Inferior parietal cortex (tissue), 1 donor: Measurements from ENCODE around the gene CDYL2.

Source experiments
- DNase-seq: peaks from one replicate; pipeline ENCODE4 v3.0.0-alpha.2; 2016; ENCODE audit errors: extremely low spot score

The CDYL2 gene

DNA sequence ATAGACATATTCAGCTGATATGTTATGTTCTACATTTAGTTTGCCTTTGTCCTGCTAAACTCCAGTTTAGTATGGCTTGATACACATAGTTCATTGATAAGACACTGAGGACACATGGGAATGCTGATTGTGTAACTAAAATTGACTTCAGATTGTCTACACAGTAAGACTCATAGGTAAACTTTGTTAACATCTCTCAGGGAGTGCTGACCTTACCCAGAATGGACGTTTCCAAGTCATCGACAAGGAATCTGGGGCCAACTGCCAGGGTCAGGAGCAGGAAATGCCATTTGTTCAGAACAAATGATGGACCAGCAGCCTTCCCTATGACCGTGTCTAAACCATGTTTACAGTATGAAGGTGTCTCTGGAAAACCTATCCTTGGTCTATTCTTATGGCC lies 204.9 kb downstream of the CDYL2 start:
- DNase-seq: no peak

DNA sequence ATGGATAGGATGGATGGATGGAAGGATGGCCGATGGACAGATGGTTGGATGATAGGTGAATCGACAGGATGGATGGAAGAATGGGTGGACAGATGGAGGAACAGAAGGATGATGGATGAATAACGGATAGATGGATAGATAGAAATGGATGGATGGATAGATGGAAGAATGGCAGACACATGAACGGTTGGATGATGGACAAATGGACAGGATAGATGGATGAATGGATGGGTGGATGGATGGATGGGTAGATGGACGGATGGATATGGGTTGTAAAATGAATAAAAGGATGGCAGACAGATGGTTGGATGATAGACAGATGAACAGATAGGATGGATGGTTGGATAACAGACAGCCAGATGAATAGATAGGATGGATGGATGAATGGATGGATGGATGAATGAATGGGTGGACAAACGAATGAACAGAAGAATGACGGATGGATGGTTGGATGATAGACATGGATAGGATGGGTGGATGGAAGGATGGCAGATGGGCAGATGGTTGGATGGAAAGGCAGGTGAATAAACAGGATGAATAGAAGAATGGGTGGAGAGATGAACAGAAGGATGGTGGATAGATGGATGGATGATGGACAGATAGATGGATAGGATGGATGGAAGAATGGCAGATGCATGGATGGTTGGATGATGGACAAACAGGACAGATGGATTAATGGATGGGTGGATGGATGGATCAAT lies 207.7 kb downstream of the CDYL2 start:
- no peak for DNase-seq

DNA sequence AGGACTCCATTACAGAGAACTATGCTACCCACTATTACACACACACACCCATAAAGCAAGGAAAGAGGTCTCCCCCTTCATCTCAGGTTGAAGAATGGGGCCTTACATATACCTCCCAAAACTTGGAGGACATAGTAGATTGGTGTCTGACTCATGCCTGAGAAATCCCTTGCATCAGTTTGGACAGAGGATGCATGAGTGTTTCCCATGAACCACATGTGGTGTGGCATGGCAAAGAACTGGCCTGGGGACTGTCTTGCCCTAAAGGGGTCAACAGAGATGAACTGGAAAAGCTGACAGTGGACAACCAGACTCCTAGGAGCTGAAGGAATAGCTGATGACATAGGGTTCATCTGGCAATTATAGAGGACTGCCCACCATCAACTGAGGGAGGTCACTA lies 209.6 kb downstream of the CDYL2 start:
- no peak for DNase-seq

DNA sequence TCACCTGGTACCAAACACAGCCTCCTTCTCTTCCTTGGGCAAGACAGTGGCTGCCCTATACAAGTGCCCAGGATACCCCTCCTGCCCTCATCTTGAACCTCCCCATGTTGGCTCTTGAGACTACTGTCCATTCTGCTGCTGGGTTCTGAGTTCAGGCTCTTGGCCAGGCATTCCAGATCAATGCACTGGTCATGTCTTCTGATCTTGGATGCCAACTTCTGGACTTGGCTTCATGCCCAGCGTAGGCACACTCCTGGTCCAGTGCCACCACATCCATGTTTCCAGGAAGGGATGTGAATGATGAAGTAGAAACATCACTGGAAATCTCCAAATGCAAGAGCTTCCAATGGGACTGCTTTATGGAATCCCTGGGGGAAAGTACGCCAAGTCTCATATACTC lies 212.1 kb downstream of the CDYL2 start:
- no peak for DNase-seq

DNA sequence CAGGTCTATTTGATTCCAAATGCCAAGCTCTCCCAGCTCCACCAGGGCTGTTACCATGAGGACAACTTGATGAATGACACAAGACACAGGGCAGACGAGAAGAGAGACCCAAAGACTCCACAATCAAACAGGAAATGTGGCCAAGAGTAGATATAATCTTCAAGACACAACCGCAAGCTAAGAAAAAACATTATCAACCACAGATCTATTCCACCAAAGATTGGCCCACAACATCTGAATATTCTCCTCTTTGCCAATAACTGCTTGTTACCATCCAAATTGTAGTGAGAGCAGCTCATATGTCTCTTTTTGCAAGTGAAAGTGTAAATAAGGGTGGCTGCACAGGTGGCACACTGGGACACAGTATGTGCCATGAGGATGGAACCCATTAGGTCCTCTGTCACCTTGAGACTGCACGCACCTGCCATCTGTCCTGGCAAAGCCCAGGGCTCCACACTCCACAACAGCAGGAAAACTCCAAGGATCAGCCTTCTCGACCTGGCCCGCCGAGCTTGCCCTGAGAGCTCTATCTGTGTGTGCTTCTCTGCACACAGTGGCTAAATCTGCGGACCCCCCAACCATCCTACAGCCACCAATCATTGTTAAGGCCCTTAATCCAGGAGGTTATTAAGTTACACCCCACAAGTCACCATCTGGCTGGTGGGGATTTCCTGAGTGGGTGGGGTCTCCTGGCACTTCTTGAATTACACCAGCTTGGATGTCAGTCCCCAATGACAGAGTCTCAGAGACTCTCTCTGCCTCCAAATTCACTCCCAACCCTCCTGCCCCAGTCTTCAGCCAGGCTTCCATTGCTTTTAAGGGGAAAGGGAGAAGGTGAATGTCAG lies 213.1 kb downstream of the CDYL2 start:
- DNase-seq: no peak

DNA sequence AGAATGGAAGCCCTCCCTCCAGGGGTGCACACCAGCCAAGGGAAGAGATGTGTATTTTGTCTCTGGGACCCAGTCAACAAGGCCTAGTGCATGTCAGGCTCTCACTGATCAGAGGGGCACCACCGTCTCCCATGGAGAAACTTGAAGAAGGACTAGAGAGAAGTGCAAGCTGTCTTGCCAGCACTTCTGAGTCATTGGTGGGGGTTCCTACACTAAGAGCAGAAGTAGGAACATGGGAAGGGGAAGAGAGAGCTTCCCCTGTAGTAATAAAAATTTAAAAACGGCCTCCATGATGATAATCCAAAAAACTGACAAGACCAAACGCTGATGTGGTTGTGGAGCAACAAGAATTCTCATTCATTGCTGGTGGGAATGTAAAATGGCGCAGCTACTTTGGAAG lies 217.3 kb downstream of the CDYL2 start:
- DNase-seq: no peak

DNA sequence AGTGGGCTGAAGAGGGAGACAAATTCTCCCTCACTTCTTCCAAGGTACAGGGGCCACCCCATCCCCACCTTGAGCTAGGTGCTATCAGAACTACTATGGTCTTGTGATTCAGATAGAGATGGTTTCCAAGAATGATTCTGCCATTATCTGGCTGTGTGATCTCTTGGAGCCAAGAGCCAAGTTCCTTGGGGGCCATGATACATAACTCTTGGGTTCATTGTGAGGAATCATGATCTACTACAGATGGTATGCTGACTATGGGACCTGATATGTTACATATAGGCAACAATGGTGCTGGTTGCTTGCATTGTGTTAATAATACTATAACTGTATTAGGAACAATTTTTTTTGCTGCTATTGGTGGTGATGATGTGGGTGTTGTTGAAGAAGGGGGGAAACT lies 217.9 kb downstream of the CDYL2 start:
- DNase-seq: no peak

DNA sequence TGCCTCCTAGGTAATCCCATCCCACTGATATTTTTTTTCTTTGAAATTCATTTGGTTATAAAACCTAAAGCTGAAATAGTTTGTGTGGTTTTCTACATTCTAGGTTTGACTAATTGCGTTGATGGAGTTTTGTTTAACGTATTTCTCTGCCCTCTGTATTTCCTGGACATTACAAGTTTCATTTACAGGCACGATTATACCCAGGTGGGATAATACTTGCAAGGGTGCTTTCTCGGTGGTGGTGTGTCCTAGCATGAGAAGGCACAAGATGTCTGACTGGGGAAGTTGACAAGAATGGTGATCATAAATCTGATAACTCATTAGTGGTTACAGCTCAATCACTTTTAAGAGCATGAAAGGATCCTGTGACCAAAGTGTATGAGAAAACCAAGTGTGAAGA lies 218.6 kb downstream of the CDYL2 start:
- no peak for DNase-seq

DNA sequence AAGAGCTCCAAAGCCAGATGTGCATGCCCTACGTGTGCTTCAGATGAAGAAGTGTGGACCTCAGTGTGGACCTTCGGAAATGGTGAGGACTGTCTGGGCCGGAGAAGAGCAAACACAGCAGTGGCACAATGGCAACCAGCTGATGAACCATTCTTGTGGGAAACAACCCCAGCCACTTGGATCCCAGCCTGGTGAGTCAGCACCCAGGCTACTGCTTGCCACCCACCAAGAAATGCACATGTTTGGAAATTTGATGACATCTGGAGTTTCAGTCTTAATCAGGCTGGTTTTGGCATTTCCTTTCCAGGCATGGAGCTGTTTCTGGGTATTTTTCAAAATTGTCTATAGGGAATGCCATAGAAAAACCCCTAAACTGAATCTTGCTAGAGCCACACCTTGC lies 220.9 kb downstream of the CDYL2 start:
- DNase-seq: no peak

DNA sequence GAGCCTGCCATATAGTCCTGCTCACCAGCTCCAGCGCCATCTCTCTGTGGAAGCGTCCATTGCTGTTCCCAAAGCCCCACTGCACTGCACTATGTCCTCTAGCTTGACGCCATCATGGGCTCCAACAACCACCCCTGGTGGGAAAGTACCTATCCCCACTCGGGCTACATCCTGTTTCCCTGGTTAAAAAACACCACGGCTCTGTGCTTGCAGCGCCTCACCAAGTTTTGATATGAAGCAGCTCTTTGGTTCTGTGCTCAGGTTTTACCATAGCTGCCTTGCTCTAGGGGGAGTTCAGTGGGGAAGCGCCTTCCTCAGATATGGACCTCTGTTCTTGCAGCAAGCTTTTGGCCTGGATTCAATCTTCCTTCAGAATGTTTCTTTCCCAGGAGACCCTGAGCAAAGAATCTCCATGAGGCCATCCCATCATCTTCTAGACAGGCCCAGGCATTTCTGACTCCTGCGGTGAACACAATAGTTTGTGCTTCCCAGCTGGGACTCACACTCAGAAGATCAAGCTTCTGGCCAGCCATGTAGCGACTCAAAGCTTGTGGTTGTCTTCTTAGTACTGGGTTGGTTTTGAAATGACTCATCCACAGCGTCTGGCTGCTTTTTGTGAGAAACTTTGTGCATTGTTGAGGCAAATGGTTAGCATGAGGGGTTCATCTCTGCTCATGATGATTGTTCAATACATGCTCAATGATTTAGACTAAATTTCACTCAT lies 224.1 kb downstream of the CDYL2 start:
- no peak for DNase-seq

DNA sequence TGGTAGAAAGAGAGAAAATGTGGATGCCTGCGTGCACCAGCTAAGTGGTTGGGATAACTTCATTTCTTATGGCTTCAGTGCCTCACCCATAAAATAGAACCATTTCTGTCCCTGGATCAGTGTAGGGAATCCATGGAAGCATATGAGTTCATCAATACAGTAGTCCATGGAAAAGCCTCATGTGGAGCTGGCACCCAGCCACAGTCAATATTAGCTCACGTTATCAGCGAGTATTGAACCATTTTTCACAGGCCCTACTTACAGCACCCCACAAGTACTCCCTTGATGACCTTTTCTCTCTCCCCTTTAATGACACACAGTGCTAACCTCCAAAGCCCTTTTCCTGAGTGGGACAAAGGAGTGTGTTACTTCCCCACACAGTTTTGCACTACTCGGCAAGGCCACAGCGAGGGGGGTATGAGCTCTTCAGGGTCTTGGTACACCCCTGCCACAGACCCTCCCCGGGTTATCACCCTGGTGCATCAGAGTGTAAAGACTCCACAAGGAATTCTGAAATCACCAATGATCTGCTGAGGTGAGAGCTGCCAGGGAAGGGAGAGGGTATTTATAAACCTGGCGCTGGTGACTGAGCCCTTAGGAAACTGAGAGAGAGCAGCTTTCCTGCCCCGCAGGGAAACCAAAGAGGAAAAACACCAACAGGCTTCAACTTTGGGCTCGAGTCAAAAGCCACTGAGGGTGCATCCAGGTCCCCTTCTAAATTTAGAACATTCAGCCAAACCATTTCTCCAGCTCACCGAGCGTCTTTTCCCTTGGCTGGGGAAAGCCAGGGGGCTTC lies 226.7 kb downstream of the CDYL2 start:
- no peak for DNase-seq

DNA sequence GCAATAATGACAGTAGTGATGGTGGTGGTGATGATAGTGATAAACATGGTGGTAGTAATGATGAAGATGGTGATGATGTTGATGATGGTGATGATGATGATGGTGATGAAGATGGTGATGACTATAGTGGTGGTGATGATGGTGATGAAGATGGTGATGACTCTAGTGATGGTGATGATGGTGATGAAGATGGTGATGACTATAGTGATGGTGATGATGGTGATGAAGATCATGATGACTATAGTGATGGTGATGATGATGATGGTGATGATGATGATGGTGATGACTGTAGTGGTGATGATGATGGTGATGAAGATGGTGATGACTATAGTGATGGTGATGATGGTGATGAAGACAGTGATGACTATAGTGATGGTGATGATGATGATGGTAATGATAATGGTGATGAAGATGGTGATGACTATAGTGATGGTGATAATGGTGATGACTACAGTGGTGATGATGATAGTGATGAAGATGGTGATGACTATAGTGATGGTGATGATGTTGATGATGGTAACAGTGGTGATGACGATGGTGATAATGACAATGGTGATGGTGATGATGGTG lies 228.0 kb downstream of the CDYL2 start:
- no peak for DNase-seq

DNA sequence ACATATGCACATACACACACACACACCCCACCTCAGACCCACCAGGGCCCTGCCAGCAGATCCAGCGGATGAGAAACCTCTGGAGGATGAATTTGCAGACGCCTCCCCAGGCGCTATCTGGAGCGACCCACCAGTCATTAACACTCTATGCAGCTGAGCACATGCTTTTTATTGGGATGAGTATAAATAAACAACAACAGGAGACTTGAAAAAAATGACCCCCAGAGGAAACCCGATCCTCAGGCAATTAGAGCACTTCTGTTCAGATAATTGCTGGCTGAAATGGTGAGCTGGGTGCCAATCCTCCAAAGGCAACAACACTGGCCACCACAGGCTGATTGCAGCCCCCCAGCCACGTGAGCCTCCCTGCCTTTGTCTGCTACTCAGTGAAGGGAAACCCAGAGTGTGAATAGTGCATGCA lies 230.7 kb downstream of the CDYL2 start:
- DNase-seq: no peak

DNA sequence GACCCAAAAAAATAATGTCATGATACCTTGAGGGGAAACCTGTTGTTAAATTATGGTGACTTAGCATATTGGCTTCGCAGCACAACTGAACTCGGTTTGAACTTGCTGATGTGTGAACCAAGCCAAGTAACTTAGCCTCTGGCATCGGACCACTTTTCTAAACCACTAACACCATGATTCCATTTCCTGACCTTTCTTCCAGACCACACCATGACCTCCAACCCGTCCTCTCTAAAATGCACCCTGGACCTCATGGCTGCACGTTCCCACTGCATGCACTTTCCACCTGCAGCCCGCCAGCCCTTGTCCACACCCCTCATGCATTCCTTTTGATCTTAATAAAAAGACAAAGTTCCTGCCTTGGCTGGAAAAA lies 234.3 kb downstream of the CDYL2 start:
- no peak for DNase-seq

DNA sequence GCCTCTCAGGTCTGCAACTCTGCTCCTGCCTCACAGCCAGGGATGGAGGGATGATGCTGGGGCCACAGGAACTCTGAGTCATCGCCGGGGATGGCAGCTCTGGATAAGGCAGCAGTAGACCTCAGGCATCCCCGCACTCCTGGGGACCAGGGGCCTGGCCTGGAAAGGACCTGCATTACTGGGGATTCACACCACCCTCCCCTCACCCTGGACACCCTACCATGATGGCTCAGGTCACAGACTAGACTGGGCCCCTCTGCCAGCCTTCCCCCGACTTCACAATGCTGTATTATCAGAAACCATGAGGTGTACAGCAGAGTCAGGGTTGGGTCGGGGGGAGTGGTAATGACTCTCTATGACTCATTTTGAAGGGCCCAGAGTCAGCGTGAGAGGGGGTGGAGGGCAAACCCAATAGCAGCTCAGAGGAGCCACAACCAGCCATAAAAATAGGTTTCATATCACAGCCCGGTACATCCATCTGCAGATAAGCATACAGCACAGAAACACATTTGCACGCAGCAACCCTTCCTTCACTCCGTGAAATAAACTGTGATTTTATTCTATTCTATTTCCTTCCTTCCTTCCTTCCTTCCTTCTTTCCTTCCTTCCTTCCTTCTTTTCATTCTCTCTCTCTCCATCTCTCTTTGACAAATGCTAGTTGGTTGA lies 234.8 kb downstream of the CDYL2 start:
- no peak for DNase-seq

DNA sequence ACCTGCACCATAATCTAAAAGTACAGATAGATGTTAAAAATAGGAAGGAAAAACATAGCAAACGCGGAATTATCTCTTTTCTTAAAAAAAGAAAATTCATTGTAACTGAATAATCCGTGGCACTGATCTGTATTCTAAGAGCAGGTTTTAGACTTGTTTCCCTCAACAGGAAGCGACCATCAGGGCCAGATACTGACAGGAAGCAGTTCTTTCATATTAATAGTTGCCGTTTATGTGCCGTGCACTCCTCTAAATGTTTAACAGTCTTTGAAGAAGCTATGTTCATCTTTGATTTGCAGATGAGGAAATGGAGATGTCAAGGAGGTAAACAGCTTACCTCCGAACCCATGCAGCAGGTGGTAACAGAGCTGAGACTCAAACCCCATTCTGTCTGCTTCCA lies 240.0 kb downstream of the CDYL2 start:
- no peak for DNase-seq

DNA sequence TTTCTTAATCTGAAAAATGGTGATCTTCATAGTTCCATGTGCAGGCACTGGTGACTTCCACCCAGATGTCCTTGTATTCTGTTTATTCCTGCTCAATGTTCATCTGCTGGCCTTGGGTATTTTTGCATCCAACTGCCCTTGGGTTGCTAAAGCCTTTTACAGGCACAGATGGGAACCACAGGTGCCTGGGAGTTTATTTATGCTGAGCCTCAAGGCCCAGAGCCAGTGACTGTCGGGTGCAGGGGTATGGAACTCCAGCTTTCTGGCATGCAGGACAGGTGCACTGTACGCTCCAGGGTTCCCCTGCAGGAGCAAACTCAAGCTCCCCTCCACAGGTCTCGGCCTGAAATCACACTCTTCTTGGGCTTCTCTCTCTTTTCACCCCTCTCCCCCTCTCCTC lies 241.3 kb downstream of the CDYL2 start:
- no peak for DNase-seq

DNA sequence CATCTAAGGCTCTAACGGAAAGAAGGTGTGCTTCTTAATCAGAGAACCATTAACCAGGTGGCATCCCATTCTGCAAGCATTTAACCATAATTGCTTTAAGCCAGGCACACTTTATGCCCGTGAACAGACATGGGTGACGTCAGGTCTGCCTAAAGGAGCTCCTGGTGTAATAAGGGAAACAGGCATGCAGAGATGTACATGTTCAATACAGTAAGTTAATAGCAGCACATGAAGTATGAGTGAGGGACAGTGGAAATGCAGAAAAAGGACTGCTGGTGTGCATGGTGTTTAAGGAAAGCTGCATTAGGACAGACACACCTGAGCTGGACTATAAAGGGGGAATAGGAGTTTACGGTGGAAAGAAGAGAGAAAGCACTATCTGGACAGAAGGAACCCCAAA lies 245.0 kb downstream of the CDYL2 start:
- DNase-seq: no peak

DNA sequence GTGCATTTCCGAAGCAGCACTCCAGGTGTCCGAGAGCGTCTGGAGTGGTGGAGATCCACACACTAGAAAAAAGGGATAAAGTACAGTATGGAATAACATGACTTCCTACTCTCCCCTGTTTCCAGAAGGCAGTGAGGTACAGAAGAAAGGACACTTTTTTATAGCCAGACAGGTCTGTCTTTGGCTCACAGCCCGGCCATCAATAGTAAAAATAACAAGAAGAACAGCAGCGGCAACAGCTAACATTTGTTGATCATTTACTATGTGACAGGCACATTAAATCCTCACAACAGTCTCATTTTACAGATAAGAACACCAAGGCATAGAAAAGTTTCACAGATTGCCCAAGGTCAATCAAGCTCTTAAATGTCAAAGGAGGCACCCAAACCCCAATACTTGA lies 247.4 kb downstream of the CDYL2 start:
- no peak for DNase-seq

DNA sequence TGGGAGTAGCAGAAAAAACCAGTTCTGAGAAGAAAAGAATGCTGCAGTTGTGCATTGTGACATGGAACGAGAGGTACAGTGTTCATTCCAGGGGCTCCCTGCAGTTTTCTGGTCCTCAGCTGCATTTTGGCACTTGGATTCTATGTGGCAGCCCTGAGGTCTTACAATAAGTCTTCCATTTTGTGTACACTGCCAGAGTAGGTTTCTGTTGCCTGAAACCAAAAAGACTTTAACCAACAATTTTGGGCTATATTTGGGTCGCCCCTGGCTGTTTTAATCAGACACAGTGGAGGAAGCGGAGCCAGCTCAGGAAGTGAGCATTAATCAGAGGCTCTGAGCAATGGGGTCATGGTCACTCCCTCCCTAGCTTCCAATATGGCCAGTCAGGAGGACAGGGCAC lies 247.9 kb downstream of the CDYL2 start:
- DNase-seq: no peak

DNA sequence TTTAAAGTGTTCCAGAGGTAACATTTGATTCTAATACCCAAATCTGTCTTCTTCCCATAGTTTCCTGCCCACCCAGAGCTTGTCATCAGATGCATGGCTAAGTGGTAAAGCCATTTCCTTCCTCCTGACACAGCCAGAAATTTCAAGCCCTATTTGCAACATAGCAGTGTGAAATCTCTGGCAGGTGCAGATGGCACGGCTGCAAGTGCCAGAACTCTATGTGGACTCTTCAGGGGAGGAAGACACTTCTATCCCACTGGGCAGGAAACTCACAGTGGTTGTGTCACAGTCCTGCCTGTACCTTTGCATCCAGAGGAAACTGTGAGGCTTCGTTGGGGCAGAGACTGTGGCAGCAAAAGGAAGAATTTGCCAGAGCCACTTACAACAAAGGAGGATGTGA lies 250.4 kb downstream of the CDYL2 start:
- no peak for DNase-seq
